KMS-11 (cell line): ENCODE measurements around the gene MUC2.

Experiments used
- H2AFZ ChIP-seq: fragments of 200-600 bp; sonication (generic); 2 replicates; pipeline ENCODE4 v1.6.1; 2016; ENCODE audit warnings: antibody characterized with exemption, mixed run types, low read depth
- H3K27ac ChIP-seq: fragments of 200-600 bp; sonication (generic); 2 replicates; pipeline ENCODE4 v1.6.1; 2016; ENCODE audit warnings: mild to moderate bottlenecking, mixed run types
- H3K27me3 ChIP-seq: fragments of 200-600 bp; sonication (generic); 2 replicates; pipeline ENCODE4 v1.6.1; 2017; ENCODE audit warnings: mild to moderate bottlenecking, low read depth, mixed run types, moderate library complexity; ENCODE audit not compliant: insufficient read depth
- H3K36me3 ChIP-seq: fragments of 200-600 bp; sonication (generic); 2 replicates; pipeline ENCODE4 v1.6.1; 2017; ENCODE audit warnings: mild to moderate bottlenecking, mixed run types; ENCODE audit not compliant: insufficient read depth
- H3K4me1 ChIP-seq: fragments of 200-600 bp; sonication (generic); 2 replicates; pipeline ENCODE4 v1.6.1; 2016; ENCODE audit warnings: mild to moderate bottlenecking, low read depth, mixed run types; ENCODE audit not compliant: poor library complexity, severe bottlenecking
- H3K4me2 ChIP-seq: fragments of 200-600 bp; sonication (generic); 2 replicates; pipeline ENCODE4 v1.7.0; 2016; ENCODE audit warnings: mild to moderate bottlenecking, mixed run types
- H3K4me3 ChIP-seq: fragments of 200-600 bp; sonication (generic); IDR thresholded peaks from 2 replicates; pipeline ENCODE4 v1.6.1; 2017; ENCODE audit warnings: low read depth, low read length, mixed read lengths; ENCODE audit not compliant: insufficient read depth
- H3K79me2 ChIP-seq: fragments of 200-600 bp; sonication (generic); 2 replicates; pipeline ENCODE4 v1.6.1; 2016; ENCODE audit warnings: low read depth, mixed run types; ENCODE audit not compliant: insufficient read depth
- H3K9ac ChIP-seq: fragments of 200-600 bp; sonication (generic); 2 replicates; pipeline ENCODE4 v1.6.1; 2016; ENCODE audit warnings: mild to moderate bottlenecking, mixed run types
- H4K20me1 ChIP-seq: fragments of 200-600 bp; sonication (generic); 2 replicates; pipeline ENCODE4 v1.6.1; 2016; ENCODE audit warnings: mild to moderate bottlenecking, mixed run types; ENCODE audit not compliant: insufficient read depth
- TF ChIP-seq, protein P1 (sequence below): fragments of 200-600 bp; sonication (generic); conservative IDR thresholded peaks from 2 replicates; pipeline ENCODE4 v1.6.1; 2017; ENCODE audit warnings: low read depth, mild to moderate bottlenecking, antibody characterized with exemption, low read length, moderate library complexity, mixed read lengths

Gene MUC2

GRCh38 chr11:1104411-1105182, 29.9 kb downstream of the MUC2 start:
- Histone ChIP-seq H2AFZ (no peak overlapping the region), H4K20me1 (no peaks in the 10 kb centered on the region), H3K4me3 (no peak overlapping the region), H3K27ac (no peak overlapping the region), H3K9ac (no peak overlapping the region), H3K4me2 (no peak overlapping the region), H3K4me1 (no peaks in the 10 kb centered on the region), H3K79me2 (no peaks in the 10 kb centered on the region), H3K36me3 (no peaks in the 10 kb centered on the region), H3K27me3 (peaks cover 56% of the 10 kb centered on the region)
- TF ChIP-seq, protein P1, sequence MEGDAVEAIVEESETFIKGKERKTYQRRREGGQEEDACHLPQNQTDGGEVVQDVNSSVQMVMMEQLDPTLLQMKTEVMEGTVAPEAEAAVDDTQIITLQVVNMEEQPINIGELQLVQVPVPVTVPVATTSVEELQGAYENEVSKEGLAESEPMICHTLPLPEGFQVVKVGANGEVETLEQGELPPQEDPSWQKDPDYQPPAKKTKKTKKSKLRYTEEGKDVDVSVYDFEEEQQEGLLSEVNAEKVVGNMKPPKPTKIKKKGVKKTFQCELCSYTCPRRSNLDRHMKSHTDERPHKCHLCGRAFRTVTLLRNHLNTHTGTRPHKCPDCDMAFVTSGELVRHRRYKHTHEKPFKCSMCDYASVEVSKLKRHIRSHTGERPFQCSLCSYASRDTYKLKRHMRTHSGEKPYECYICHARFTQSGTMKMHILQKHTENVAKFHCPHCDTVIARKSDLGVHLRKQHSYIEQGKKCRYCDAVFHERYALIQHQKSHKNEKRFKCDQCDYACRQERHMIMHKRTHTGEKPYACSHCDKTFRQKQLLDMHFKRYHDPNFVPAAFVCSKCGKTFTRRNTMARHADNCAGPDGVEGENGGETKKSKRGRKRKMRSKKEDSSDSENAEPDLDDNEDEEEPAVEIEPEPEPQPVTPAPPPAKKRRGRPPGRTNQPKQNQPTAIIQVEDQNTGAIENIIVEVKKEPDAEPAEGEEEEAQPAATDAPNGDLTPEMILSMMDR: no peak

GRCh38 chr11:1105183-1105565, 30.5 kb downstream of the MUC2 start:
- Histone ChIP-seq H3K27me3 (peaks cover 60% of the 10 kb centered on the region), H3K4me2 (no peak overlapping the region), H3K27ac (no peak overlapping the region), H4K20me1 (no peaks in the 10 kb centered on the region), H3K36me3 (no peaks in the 10 kb centered on the region), H3K4me3 (no peak overlapping the region), H3K79me2 (no peaks in the 10 kb centered on the region), H2AFZ (no peak overlapping the region), H3K9ac (no peak overlapping the region), H3K4me1 (no peaks in the 10 kb centered on the region)
- TF ChIP-seq, protein P1: no peak

DNA sequence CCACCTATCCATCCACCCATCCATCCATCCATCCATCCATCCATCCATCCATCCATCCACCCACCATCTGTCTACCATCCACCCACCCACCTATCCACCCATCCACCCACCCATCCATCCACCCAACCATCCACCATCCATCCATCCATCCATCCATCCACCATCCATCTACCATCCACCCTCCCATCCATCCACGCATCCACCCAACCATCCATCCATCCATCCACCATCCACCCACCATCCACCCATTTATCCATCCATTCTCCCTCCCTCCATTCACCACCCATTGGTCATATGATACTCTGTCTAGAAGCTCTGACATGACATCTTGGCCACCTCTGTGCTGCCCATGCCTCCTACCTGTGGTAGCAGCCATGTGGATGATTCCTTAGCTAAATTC, 31.7 kb downstream of the MUC2 start:
- Histone ChIP-seq H3K36me3 (no peaks in the 10 kb centered on the region), H3K27ac (no peak overlapping the region), H3K9ac (no peak overlapping the region), H2AFZ (no peak overlapping the region), H3K27me3 (peaks cover 64% of the 10 kb centered on the region), H3K4me1 (no peaks in the 10 kb centered on the region), H3K4me3 (no peak overlapping the region), H3K4me2 (no peak overlapping the region), H4K20me1 (no peaks in the 10 kb centered on the region), H3K79me2 (no peaks in the 10 kb centered on the region)
- TF ChIP-seq, protein P1: no peak

DNA sequence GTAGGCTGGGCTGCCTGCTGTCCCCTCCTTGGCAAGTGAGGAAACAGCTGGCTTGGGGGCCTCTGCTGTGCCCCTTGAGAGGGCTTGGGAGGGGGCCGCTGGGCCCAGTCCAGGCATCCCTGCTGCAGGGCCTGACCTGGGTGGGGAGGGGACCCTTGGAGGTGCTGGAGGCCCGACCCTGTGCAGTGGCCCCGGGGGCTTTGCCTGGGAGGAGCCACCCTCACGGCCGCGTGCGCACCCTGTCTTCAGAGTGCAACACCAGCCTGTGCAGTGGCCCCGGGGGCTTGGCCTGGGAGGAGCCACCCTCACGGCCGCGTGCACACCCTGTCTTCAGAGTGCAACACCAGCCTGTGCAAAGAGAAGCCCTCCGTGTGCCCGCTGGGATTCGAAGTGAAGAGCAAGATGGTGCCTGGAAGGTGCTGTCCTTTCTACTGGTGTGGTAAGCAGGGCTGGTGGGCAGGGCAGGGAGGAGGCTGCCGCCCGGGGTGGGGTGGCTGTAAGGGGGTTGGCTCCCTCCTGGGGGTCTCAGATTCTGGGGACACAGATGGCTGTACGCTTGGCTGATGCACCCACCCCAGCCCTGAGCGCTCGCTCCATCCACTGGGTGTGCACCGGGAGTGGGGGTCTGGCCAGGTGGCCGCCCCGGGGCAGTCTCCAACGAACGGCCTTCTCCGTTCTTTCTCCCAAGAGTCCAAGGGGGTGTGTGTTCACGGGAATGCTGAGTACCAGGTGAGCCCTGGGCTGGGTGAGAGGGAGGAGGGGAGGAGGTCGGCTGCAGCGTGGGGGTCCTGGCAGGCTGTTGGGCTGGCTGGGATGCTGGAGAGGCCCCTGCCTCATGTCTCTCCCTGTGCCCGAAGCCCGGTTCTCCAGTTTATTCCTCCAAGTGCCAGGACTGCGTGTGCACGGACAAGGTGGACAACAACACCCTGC, 32.9 kb downstream of the MUC2 start:
- Histone ChIP-seq H3K4me1 (no peaks in the 10 kb centered on the region), H4K20me1 (no peaks in the 10 kb centered on the region), H3K27me3 (peaks cover 54% of the 10 kb centered on the region), H3K79me2 (no peaks in the 10 kb centered on the region), H3K9ac (no peak overlapping the region), H3K4me3 (no peak overlapping the region), H3K4me2 (no peak overlapping the region), H3K27ac (no peak overlapping the region), H3K36me3 (no peaks in the 10 kb centered on the region), H2AFZ (no peak overlapping the region)
- TF ChIP-seq, protein P1: no peak
